IPS-15b (cell line): ENCODE data around the gene GPC5.
"Not testable (repeated sequence)": the region's sequence is repeated elsewhere in the genome, so short reads cannot be mapped to it uniquely, and the experiment has no call there.

ENCODE experiments used
- H3K27me3 ChIP-seq: one replicate; pipeline ENCODE4 v1.6.1; 2013; ENCODE audit warnings: low read length; ENCODE audit not compliant: control insufficient read depth, insufficient read depth
- H3K36me3 ChIP-seq: one replicate; pipeline ENCODE4 v1.6.1; 2013; ENCODE audit warnings: low read length; ENCODE audit not compliant: control insufficient read depth, insufficient read depth
- H3K4me1 ChIP-seq: one replicate; pipeline ENCODE4 v1.6.1; 2013; ENCODE audit warnings: mild to moderate bottlenecking, low read length; ENCODE audit not compliant: control insufficient read depth, insufficient read depth
- H3K4me3 ChIP-seq: one replicate; pipeline ENCODE4 v1.5.1; 2013; ENCODE audit warnings: low read depth, low read length
- H3K9ac ChIP-seq: one replicate; pipeline ENCODE4 v1.6.1; 2013; ENCODE audit warnings: low read depth, mild to moderate bottlenecking, low read length
- H3K9me3 ChIP-seq: one replicate; pipeline ENCODE4 v1.6.1; 2013; ENCODE audit warnings: mild to moderate bottlenecking, low read length; ENCODE audit not compliant: control insufficient read depth, insufficient read depth

Gene GPC5

GRCh38 chr13:92535222-92536006 lies 1137.0 kb downstream of the GPC5 start:
- Histone ChIP-seq H3K4me3 (no peak overlapping the region), H3K27me3 (no peaks in the 10 kb centered on the region), H3K4me1 (no peaks in the 10 kb centered on the region), H3K9ac (no peak overlapping the region), H3K9me3 (no peaks in the 10 kb centered on the region), H3K36me3 (no peaks in the 10 kb centered on the region)

- Histone ChIP-seq H3K9me3 (no peaks in the 10 kb centered on the region), H3K27me3 (no peaks in the 10 kb centered on the region), H3K4me1 (no peaks in the 10 kb centered on the region), H3K36me3 (no peaks in the 10 kb centered on the region), H3K9ac (no peak overlapping the region), H3K4me3 (no peak overlapping the region)
Observed at GRCh38 chr13:92537471-92537870, 1139.0 kb downstream of the GPC5 start.

GRCh38 chr13:92538164-92538563 lies 1139.7 kb downstream of the GPC5 start:
- no peak overlapping the region for H3K4me3 ChIP-seq
- no peaks in the 10 kb centered on the region for H3K36me3 ChIP-seq
- H3K9ac ChIP-seq: no peak overlapping the region
- H3K27me3 ChIP-seq: no peaks in the 10 kb centered on the region
- H3K9me3 ChIP-seq: no peaks in the 10 kb centered on the region
- no peaks in the 10 kb centered on the region for H3K4me1 ChIP-seq

- not testable (repeated sequence) for H3K4me1 ChIP-seq, H3K4me3 ChIP-seq, H3K27me3 ChIP-seq, H3K9ac ChIP-seq, H3K36me3 ChIP-seq, H3K9me3 ChIP-seq
Observed at GRCh38 chr13:92539148-92539547, 1140.7 kb downstream of the GPC5 start.

GRCh38 chr13:92547266-92547665 lies 1148.8 kb downstream of the GPC5 start:
- no peaks in the 10 kb centered on the region for H3K4me1 ChIP-seq
- H3K9me3 ChIP-seq: no peaks in the 10 kb centered on the region
- no peaks in the 10 kb centered on the region for H3K27me3 ChIP-seq
- no peaks in the 10 kb centered on the region for H3K36me3 ChIP-seq
- H3K9ac ChIP-seq: no peak overlapping the region
- H3K4me3 ChIP-seq: no peak overlapping the region

GRCh38 chr13:92549276-92549675 lies 1150.9 kb downstream of the GPC5 start:
- Histone ChIP-seq H3K36me3 (no peaks in the 10 kb centered on the region), H3K4me1 (no peaks in the 10 kb centered on the region), H3K9ac (no peak overlapping the region), H3K4me3 (no peak overlapping the region), H3K27me3 (no peaks in the 10 kb centered on the region), H3K9me3 (no peaks in the 10 kb centered on the region)

GRCh38 chr13:92553470-92554114 lies 1155.2 kb downstream of the GPC5 start:
- Histone ChIP-seq H3K9ac (no peak overlapping the region), H3K4me3 (no peak overlapping the region), H3K27me3 (no peaks in the 10 kb centered on the region), H3K4me1 (no peaks in the 10 kb centered on the region), H3K9me3 (no peaks in the 10 kb centered on the region), H3K36me3 (no peaks in the 10 kb centered on the region)

- Histone ChIP-seq H3K9me3 (no peaks in the 10 kb centered on the region), H3K36me3 (no peaks in the 10 kb centered on the region), H3K4me1 (no peaks in the 10 kb centered on the region), H3K27me3 (no peaks in the 10 kb centered on the region), H3K9ac (no peak overlapping the region), H3K4me3 (no peak overlapping the region)
Observed at GRCh38 chr13:92560883-92561282, 1162.5 kb downstream of the GPC5 start.

GRCh38 chr13:92564942-92565341 lies 1166.5 kb downstream of the GPC5 start:
- Histone ChIP-seq H3K27me3 (no peaks in the 10 kb centered on the region), H3K4me1 (no peaks in the 10 kb centered on the region), H3K36me3 (no peaks in the 10 kb centered on the region), H3K9me3 (no peaks in the 10 kb centered on the region), H3K4me3 (no peak overlapping the region), H3K9ac (no peak overlapping the region)

- Histone ChIP-seq H3K36me3 (no peaks in the 10 kb centered on the region), H3K4me3 (no peak overlapping the region), H3K4me1 (no peaks in the 10 kb centered on the region)
Observed at GRCh38 chr13:92566767-92567166, 1168.3 kb downstream of the GPC5 start.

GRCh38 chr13:92572190-92572589 lies 1173.8 kb downstream of the GPC5 start:
- no peaks in the 10 kb centered on the region for H3K9me3 ChIP-seq
- no peaks in the 10 kb centered on the region for H3K36me3 ChIP-seq
- no peak overlapping the region for H3K9ac ChIP-seq
- no peaks in the 10 kb centered on the region for H3K27me3 ChIP-seq
- H3K4me3 ChIP-seq: no peak overlapping the region
- H3K4me1 ChIP-seq: no peaks in the 10 kb centered on the region

More at GRCh38 chr13:92566767-92567166, 1168.3 kb downstream of the GPC5 start:
- Histone ChIP-seq H3K9me3 (no peaks in the 10 kb centered on the region), H3K27me3 (no peaks in the 10 kb centered on the region), H3K9ac (no peak overlapping the region)

- no peaks in the 10 kb centered on the region for H3K36me3 ChIP-seq
- no peak overlapping the region for H3K4me3 ChIP-seq
- no peaks in the 10 kb centered on the region for H3K4me1 ChIP-seq
- no peaks in the 10 kb centered on the region for H3K9me3 ChIP-seq
- no peaks in the 10 kb centered on the region for H3K27me3 ChIP-seq
- no peak overlapping the region for H3K9ac ChIP-seq
Observed at GRCh38 chr13:92573467-92574057, 1175.1 kb downstream of the GPC5 start.
